OCI-LY1 (cell line): Measurements from ENCODE around the gene LRRC45.

Experiments used
- H2AFZ ChIP-seq: fragments of 200-600 bp; sonication (generic), shearing (Covaris generic); 2 replicates; pipeline ENCODE4 v1.6.0; 2014; ENCODE audit warnings: antibody characterized with exemption, mild to moderate bottlenecking, low read length
- H3F3A ChIP-seq: fragments of 200-600 bp; sonication (generic), shearing (Covaris generic); 2 replicates; pipeline ENCODE4 v1.6.0; 2014; ENCODE audit warnings: mild to moderate bottlenecking, antibody characterized with exemption, low read length, moderate library complexity; ENCODE audit not compliant: insufficient read depth
- H3K27ac ChIP-seq: fragments of 200-600 bp; sonication (generic); 2 replicates; pipeline ENCODE4 v1.5.1; 2014; ENCODE audit warnings: low read length, mixed run types, mild to moderate bottlenecking, low read depth; ENCODE audit not compliant: poor library complexity, severe bottlenecking
- H3K27me3 ChIP-seq: fragments of 200-600 bp; sonication (generic); 2 replicates; pipeline ENCODE4 v1.6.0; 2014; ENCODE audit warnings: antibody characterized with exemption, mild to moderate bottlenecking, low read length, moderate library complexity; ENCODE audit not compliant: insufficient read depth
- H3K36me3 ChIP-seq: fragments of 200-600 bp; sonication (generic); 2 replicates; pipeline ENCODE4 v1.6.1; 2014; ENCODE audit warnings: mild to moderate bottlenecking, antibody characterized with exemption, low read length, moderate library complexity, mixed read lengths; ENCODE audit not compliant: insufficient read depth
- H3K4me1 ChIP-seq: fragments of 200-600 bp; sonication (generic); 2 replicates; pipeline ENCODE4 v1.5.1; 2014; ENCODE audit warnings: mild to moderate bottlenecking, low read length, moderate library complexity; ENCODE audit not compliant: insufficient read depth, severe bottlenecking
- H3K4me2 ChIP-seq: fragments of 200-600 bp; sonication (generic), shearing (Covaris generic); 2 replicates; pipeline ENCODE4 v1.6.1; 2014; ENCODE audit warnings: low read length
- H3K4me3 ChIP-seq: fragments of 200-600 bp; sonication (generic); 2 replicates; pipeline ENCODE4 v1.5.1; 2014; ENCODE audit warnings: low read length, low read depth, mild to moderate bottlenecking, mixed read lengths; ENCODE audit not compliant: poor library complexity, severe bottlenecking
- H3K79me2 ChIP-seq: fragments of 200-600 bp; shearing (Covaris generic); 2 replicates; pipeline ENCODE4 v1.6.1; 2016; ENCODE audit warnings: mixed run types, low read length, mixed read lengths; ENCODE audit not compliant: insufficient read depth
- H3K9ac ChIP-seq: fragments of 200-600 bp; sonication (generic), shearing (Covaris generic); 2 replicates; pipeline ENCODE4 v1.6.1; 2014; ENCODE audit warnings: mild to moderate bottlenecking, low read length, mixed read lengths
- H3K9me2 ChIP-seq: fragments of 200-600 bp; sonication (generic), shearing (Covaris generic); 2 replicates; pipeline ENCODE4 v1.6.1; 2014; ENCODE audit warnings: low read depth, mild to moderate bottlenecking, low read length, mixed read lengths
- H3K9me3 ChIP-seq: fragments of 200-600 bp; shearing (Covaris generic); 2 replicates; pipeline ENCODE4 v1.6.1; 2014; ENCODE audit warnings: low read length, mixed read lengths
- H4K20me1 ChIP-seq: fragments of 200-600 bp; sonication (generic), shearing (Covaris generic); 2 replicates; pipeline ENCODE4 v1.6.0; 2016; ENCODE audit warnings: mild to moderate bottlenecking, low read length; ENCODE audit not compliant: insufficient read depth
- EZH2 ChIP-seq: fragments of 200-600 bp; sonication (generic), shearing (Covaris generic); IDR thresholded peaks from 2 replicates; pipeline ENCODE4 v1.8.0; 2017; ENCODE audit warnings: borderline replicate concordance, mixed run types, mild to moderate bottlenecking, antibody characterized with exemption, low read length, moderate library complexity, mixed read lengths
- TF ChIP-seq, protein P1 (sequence below): fragments of 200-600 bp; sonication (generic), shearing (Covaris generic); IDR thresholded peaks from 2 replicates; pipeline ENCODE4 v1.5.1; 2017; ENCODE audit warnings: mild to moderate bottlenecking, antibody characterized with exemption, low read length, moderate library complexity, mixed read lengths

LRRC45 gene

DNA sequence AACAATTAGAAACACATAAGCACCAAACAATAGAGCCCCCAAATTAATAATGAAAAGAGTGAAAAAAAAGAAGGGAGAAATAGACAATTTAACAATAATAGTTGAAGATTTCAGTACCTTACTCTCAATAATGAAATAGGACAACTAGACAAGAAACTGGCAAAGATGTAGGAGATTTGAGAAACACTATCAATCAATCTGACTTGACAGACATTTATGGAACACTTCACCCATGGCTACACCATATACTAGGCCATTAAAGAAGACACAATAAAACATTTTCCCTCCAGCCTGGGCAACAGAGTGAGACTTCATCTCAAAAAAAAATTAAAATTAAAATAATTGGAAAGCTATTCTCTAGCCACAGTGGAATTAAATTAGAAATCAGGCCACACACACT is 47.5 kb downstream of the LRRC45 start:
- Histone ChIP-seq H3K4me1 (peaks cover 8% of the 10 kb centered on the region), H3K36me3 (no peaks in the 10 kb centered on the region), H2AFZ (no peak overlapping the region), H3K4me2 (no peak overlapping the region), H3K9ac (no peak overlapping the region), H3K9me3 (no peaks in the 10 kb centered on the region), H3K9me2 (no peaks in the 10 kb centered on the region), H3K79me2 (no peaks in the 10 kb centered on the region), H3K4me3 (no peak overlapping the region), H3K27ac (no peak overlapping the region), H4K20me1 (no peaks in the 10 kb centered on the region), H3K27me3 (peaks cover 4% of the 10 kb centered on the region; the same call in 1 of the 2 replicates), H3F3A (peaks cover under 1% of the 10 kb centered on the region; the same call in 1 of the 2 replicates)
- TF ChIP-seq, protein P1, sequence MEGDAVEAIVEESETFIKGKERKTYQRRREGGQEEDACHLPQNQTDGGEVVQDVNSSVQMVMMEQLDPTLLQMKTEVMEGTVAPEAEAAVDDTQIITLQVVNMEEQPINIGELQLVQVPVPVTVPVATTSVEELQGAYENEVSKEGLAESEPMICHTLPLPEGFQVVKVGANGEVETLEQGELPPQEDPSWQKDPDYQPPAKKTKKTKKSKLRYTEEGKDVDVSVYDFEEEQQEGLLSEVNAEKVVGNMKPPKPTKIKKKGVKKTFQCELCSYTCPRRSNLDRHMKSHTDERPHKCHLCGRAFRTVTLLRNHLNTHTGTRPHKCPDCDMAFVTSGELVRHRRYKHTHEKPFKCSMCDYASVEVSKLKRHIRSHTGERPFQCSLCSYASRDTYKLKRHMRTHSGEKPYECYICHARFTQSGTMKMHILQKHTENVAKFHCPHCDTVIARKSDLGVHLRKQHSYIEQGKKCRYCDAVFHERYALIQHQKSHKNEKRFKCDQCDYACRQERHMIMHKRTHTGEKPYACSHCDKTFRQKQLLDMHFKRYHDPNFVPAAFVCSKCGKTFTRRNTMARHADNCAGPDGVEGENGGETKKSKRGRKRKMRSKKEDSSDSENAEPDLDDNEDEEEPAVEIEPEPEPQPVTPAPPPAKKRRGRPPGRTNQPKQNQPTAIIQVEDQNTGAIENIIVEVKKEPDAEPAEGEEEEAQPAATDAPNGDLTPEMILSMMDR, result no peak
- no peak for TF ChIP-seq EZH2

DNA sequence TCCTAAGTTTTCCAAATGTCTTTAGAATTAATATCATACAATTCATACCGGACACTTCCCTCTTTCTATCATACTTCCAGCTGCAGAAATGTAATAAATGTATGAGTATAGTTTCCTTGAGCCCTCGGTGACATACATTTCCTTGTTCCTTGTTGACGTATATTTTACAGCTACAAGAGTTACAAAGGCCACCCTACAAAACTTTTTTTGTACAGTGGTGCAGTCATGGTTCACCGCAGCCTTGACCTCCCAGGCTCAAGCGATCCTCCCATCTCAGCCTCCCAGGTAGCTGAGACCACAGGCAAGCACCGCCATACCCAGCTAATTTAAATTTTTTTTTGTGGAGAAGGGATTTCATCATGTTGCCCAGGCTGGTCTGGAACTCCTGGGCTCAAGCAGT is 49.7 kb downstream of the LRRC45 start:
- no peak overlapping the region for H3K9ac ChIP-seq
- no peak overlapping the region for H3K27ac ChIP-seq
- no peaks in the 10 kb centered on the region for H3K79me2 ChIP-seq
- TF ChIP-seq, protein P1, result no peak
- TF ChIP-seq EZH2, result no peak
- H3K4me1 ChIP-seq, result no peaks in the 10 kb centered on the region
- H2AFZ ChIP-seq, result no peak overlapping the region
- H3K9me2 ChIP-seq, result no peaks in the 10 kb centered on the region
- peaks cover 14% of the 10 kb centered on the region for H3K36me3 ChIP-seq
- H3K27me3 ChIP-seq, result peaks cover 4% of the 10 kb centered on the region; the same call in 1 of the 2 replicates
- H3K9me3 ChIP-seq, result no peaks in the 10 kb centered on the region
- peaks cover 3% of the 10 kb centered on the region; the same call in 1 of the 2 replicates for H3F3A ChIP-seq
- no peak overlapping the region for H3K4me3 ChIP-seq
- no peaks in the 10 kb centered on the region for H4K20me1 ChIP-seq
- H3K4me2 ChIP-seq, result no peak overlapping the region

DNA sequence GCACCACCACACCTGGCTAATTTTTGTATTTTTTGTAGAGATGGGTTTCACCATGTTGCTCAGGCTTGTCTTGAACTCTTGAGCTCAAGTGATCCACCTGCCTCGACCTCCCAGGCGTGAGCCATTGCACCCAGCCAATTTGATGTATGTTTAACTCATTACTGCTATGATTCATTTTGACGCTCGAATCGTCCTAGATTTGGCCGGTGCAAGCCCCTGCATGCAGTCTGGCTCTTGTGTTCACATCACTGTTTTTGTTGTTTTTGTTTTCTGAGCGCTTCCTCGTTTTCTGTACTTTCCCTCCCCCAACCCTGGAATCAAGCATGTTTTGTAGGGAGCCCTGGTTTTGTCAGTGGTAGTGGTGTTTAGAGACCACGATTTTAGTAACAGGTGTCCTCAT is 50.3 kb downstream of the LRRC45 start:
- TF ChIP-seq, protein P1, result no peak
- TF ChIP-seq EZH2, result no peak

More for the DNA sequence above, 50.3 kb downstream of the LRRC45 start:
- H3K4me2 ChIP-seq, result no peak overlapping the region
- H4K20me1 ChIP-seq, result no peaks in the 10 kb centered on the region
- H2AFZ ChIP-seq, result no peak overlapping the region
- no peaks in the 10 kb centered on the region for H3K9me3 ChIP-seq
- peaks cover 3% of the 10 kb centered on the region; the same call in 1 of the 2 replicates for H3F3A ChIP-seq
- H3K36me3 ChIP-seq, result peaks cover 20% of the 10 kb centered on the region
- no peak overlapping the region for H3K27ac ChIP-seq
- H3K79me2 ChIP-seq, result no peaks in the 10 kb centered on the region
- no peaks in the 10 kb centered on the region for H3K4me1 ChIP-seq
- H3K9ac ChIP-seq, result no peak overlapping the region
- peaks cover 4% of the 10 kb centered on the region; the same call in 1 of the 2 replicates for H3K27me3 ChIP-seq
- H3K4me3 ChIP-seq, result no peak overlapping the region
- H3K9me2 ChIP-seq, result no peaks in the 10 kb centered on the region
